Naive B cell (primary cell): ENCODE data around the gene GOLGA8R. TPM values are rescaled to one million over a fixed set of nuclear protein-coding genes. Genes with fewer than 3 reads are reported as not detected.
"Not testable (repeated sequence)": the region's sequence is repeated elsewhere in the genome, so short reads cannot be mapped to it uniquely, and the experiment has no call there.

ENCODE experiments used
- ATAC-seq, 2 donors: fragments of 150-1000 bp; cut with Tn5 transposase; 2 replicates each; pipeline ENCODE4 v1.10.0; 2021; ENCODE audit warnings: low read depth in 2 of 2, mild to moderate bottlenecking in 2 of 2, moderate library complexity in 2 of 2
- DNase-seq: peaks from one replicate; pipeline ENCODE4 v3.0.0; 2022
- H3K27ac Mint-ChIP-seq, 6 donors: one replicate each; pipeline ENCODE4 v1.8.0; 2020 to 2022; ENCODE audit warnings: mild to moderate bottlenecking in 6 of 6, mixed read lengths in 6 of 6, moderate library complexity in 5 of 6, inconsistent platforms in 2 of 6
- H3K27me3 Mint-ChIP-seq, 3 donors: one replicate each; pipeline ENCODE4 v1.8.0; 2021 to 2022; ENCODE audit warnings: mixed read lengths in 3 of 3, mild to moderate bottlenecking in 1 of 3
- H3K36me3 Mint-ChIP-seq, 2 donors: one replicate each; pipeline ENCODE4 v1.8.0; 2020 to 2022; ENCODE audit warnings: mixed read lengths in 2 of 2, inconsistent platforms in 1 of 2, mild to moderate bottlenecking in 1 of 2
- H3K4me1 Mint-ChIP-seq, 3 donors: one replicate each; pipeline ENCODE4 v1.8.0; 2020 to 2022; ENCODE audit warnings: mixed read lengths in 3 of 3, inconsistent platforms in 1 of 3, mild to moderate bottlenecking in 1 of 3, moderate library complexity in 1 of 3
- H3K4me3 Mint-ChIP-seq, 8 donors: one replicate each; pipeline ENCODE4 v1.8.0; 2020 to 2022; ENCODE audit warnings: mild to moderate bottlenecking in 8 of 8, mixed read lengths in 8 of 8, moderate library complexity in 8 of 8, inconsistent platforms in 2 of 8
- H3K9me3 Mint-ChIP-seq, 7 donors: one replicate each; pipeline ENCODE4 v1.8.0; 2020 to 2022; ENCODE audit warnings: mixed read lengths in 7 of 7, mild to moderate bottlenecking in 5 of 7, inconsistent platforms in 2 of 7, moderate library complexity in 1 of 7
- polyA plus RNA-seq, 6 donors: library from polyadenylated mRNA; unstranded; fragments of 300-500 nt; fragmentation: Illumina TruSeq; gene quantifications; one replicate each; pipeline ENCODE4 v1.2.3, GENCODE V29; 2021; ENCODE audit warnings: low read depth in 6 of 6

Gene GOLGA8R, protein sequence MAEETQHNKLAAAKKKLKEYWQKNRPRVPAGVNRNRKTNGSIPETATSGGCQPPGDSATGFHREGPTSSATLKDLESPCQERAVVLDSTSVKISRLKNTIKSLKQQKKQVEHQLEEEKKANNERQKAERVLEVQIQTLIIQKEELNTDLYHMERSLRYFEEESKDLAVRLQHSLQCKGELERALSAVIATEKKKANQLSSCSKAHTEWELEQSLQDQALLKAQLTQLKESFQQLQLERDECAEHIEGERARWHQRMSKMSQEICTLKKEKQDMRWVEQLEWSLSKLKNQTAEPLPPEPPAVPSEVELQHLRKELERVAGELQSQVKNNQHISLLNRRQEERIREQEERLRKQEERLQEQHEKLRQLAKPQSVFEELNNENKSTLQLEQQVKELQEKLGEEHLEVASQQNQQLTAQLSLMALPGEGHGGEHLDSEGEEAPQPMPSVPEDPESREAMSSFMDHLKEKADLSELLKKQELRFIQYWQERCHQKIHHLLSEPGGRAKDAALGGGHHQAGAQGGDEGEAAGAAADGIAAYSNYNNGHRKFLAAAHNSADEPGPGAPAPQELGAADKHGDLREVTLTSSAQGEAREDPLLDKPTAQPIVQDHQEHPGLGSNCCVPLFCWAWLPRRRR
- under 1 TPM in 3 of 6 donors, not detected in 3; 0.08 to 0.37 (median 0.14) TPM for polyA plus RNA-seq

GRCh38 chr15:30414160-30414559 lies at the start of gene GOLGA8R:
Gene GOLGA8R (minus strand): TSS chr15:30414260. CDS start chr15:30414162, 98 bp downstream.
- H3K36me3 Mint-ChIP-seq, DNase-seq, ATAC-seq, H3K9me3 Mint-ChIP-seq, H3K27ac Mint-ChIP-seq, H3K4me1 Mint-ChIP-seq, H3K4me3 Mint-ChIP-seq, H3K27me3 Mint-ChIP-seq: not testable (repeated sequence)

GRCh38 chr15:30463849-30464248 lies 49.8 kb upstream of the GOLGA8R start:
- not testable (repeated sequence) for H3K4me1 Mint-ChIP-seq, H3K27me3 Mint-ChIP-seq, ATAC-seq, H3K4me3 Mint-ChIP-seq, H3K36me3 Mint-ChIP-seq, DNase-seq, H3K27ac Mint-ChIP-seq, H3K9me3 Mint-ChIP-seq

GRCh38 chr15:30462176-30462575 lies 48.1 kb upstream of the GOLGA8R start:
- not testable (repeated sequence) for H3K9me3 Mint-ChIP-seq, H3K27ac Mint-ChIP-seq, H3K4me3 Mint-ChIP-seq, DNase-seq, H3K36me3 Mint-ChIP-seq, H3K27me3 Mint-ChIP-seq, H3K4me1 Mint-ChIP-seq, ATAC-seq

- not testable (repeated sequence) for H3K27ac Mint-ChIP-seq, H3K9me3 Mint-ChIP-seq, H3K36me3 Mint-ChIP-seq, DNase-seq, H3K4me3 Mint-ChIP-seq, H3K4me1 Mint-ChIP-seq, ATAC-seq, H3K27me3 Mint-ChIP-seq
These were observed 38.6 kb upstream of the GOLGA8R start for GRCh38 chr15:30452702-30453101.

- ATAC-seq, H3K27ac Mint-ChIP-seq, H3K9me3 Mint-ChIP-seq, DNase-seq, H3K27me3 Mint-ChIP-seq, H3K36me3 Mint-ChIP-seq, H3K4me1 Mint-ChIP-seq, H3K4me3 Mint-ChIP-seq: not testable (repeated sequence)
These were observed 24.3 kb upstream of the GOLGA8R start for GRCh38 chr15:30438348-30438747.

DNA sequence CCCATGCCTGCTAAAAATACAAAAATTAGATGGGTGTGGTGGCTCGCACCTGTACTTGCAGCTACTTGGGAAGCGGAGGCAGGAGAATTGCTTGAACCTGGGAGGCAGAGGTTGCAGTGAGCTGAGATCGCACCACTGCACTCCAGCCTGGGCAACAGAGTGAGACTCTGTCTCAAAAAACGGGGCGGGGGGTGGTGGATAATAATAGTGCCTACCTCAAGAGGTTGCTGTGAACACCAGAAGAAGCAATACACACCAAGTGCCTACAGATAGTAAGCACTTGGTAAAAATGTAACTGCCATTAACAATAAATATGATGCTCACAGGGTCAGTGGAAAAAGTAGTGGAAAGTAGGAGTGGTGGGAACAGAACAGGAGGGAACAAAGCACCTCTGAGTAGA lies 21.8 kb upstream of the GOLGA8R start:
- DNase-seq, H3K4me1 Mint-ChIP-seq, H3K27me3 Mint-ChIP-seq, ATAC-seq, H3K4me3 Mint-ChIP-seq, H3K9me3 Mint-ChIP-seq, H3K36me3 Mint-ChIP-seq, H3K27ac Mint-ChIP-seq: not testable (repeated sequence)

DNA sequence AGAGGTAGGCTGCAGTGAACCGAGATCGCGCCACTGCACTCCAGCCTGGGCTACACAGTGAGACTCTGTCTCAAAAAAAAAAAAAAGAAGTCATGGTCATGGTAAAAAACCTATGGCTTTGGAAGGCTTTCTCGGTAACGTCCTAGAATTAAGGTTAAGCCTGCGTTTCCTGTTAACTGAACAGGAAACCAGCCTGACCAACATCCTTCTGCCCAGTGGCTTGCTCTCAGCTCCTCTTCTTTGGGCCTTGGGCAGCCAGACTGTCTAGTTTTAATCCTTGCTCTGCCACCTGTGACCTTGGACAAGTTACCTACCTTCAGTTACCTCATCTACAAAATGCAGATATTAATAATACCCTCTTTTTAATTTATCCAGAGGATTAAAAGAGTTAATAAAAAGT lies 6.7 kb upstream of the GOLGA8R start:
- ATAC-seq = not testable (repeated sequence)

DNA sequence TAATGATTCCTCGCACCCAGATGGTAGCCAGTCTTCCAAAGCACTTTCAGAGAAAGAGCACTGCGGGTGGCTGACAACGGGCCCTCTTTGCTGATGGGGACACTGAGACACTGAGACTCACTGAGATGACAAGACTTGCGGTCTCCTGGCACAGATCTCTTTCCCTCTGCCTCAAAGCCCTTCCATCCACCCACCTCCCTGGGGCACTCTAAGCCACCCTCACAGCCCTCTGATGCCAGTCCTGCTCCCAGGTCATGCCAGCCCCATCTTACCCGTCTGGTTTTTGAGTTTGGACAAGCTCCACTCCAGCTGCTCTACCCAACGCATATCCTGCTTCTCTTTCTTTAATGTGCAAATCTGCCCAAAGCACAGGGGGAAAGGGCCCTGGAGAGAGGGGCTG lies 6.4 kb downstream of the GOLGA8R start:
- not testable (repeated sequence) for H3K4me1 Mint-ChIP-seq, DNase-seq, H3K27me3 Mint-ChIP-seq, H3K36me3 Mint-ChIP-seq, ATAC-seq, H3K9me3 Mint-ChIP-seq, H3K4me3 Mint-ChIP-seq
- peak overlapping the region in 1 of 6 donors; percentile 32 for H3K27ac Mint-ChIP-seq

More for the DNA sequence above, 6.7 kb upstream of the GOLGA8R start:
- not testable (repeated sequence) for H3K9me3 Mint-ChIP-seq, H3K27ac Mint-ChIP-seq, H3K4me3 Mint-ChIP-seq, DNase-seq, H3K27me3 Mint-ChIP-seq, H3K36me3 Mint-ChIP-seq, H3K4me1 Mint-ChIP-seq

DNA sequence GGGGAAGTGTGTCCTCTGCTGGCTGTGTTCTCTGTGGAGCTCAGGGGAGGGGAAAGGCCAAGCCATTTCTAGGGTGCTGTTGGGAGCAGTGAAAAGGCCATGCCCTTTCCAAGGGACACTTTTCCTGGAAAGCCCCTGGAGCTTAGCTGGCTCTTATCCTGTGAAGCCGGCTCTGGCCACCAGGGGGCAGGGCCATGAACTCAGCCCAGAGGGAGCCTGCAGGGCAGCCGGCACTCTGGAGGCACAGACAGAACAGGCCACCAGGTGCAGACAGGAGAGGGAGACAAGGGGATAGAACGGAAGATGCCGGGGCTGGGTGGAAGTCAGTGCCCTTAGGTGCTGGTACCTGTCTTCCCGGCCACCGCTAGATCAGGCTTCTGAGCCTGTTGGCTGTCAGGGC lies 15.1 kb downstream of the GOLGA8R start:
- H3K9me3 Mint-ChIP-seq, H3K36me3 Mint-ChIP-seq, H3K4me3 Mint-ChIP-seq, H3K4me1 Mint-ChIP-seq, H3K27me3 Mint-ChIP-seq, H3K27ac Mint-ChIP-seq: not testable (repeated sequence)
- DNase-seq (peak; percentile 39), ATAC-seq (peak; percentile 53 to 67)

DNA sequence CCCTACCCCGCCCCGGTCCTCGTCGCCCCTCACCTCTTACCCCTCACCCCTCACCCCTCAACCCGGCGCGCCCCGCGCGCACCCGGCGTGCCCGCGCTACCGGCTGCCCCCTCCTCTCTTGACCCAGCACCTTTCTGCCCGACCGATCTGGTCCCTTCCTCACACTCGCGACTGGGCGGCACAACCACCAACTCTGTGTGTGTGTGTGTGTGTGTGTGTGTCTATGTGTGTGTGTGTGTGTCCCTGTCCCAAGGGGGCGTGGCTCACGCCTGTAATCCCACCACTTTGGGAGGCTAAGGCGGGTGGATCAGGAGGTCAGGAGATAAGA lies 20.4 kb downstream of the GOLGA8R start:
- not testable (repeated sequence) for H3K27ac Mint-ChIP-seq, H3K27me3 Mint-ChIP-seq, H3K4me1 Mint-ChIP-seq, H3K36me3 Mint-ChIP-seq, DNase-seq, H3K9me3 Mint-ChIP-seq
- peak; percentile 30 to 35 for ATAC-seq
- peak overlapping the region in 1 of 8 donors; percentile 30 for H3K4me3 Mint-ChIP-seq

GRCh38 chr15:30392766-30393663 lies 21.0 kb downstream of the GOLGA8R start, which contains the start of gene CHRFAM7A:
Gene CHRFAM7A (minus strand): TSS chr15:30393540. CDS start chr15:30383351, 10,189 bp downstream.
- peak within 1 kb of the TSS in 1 of 8 donors; percentile 30 for H3K4me3 Mint-ChIP-seq

DNA sequence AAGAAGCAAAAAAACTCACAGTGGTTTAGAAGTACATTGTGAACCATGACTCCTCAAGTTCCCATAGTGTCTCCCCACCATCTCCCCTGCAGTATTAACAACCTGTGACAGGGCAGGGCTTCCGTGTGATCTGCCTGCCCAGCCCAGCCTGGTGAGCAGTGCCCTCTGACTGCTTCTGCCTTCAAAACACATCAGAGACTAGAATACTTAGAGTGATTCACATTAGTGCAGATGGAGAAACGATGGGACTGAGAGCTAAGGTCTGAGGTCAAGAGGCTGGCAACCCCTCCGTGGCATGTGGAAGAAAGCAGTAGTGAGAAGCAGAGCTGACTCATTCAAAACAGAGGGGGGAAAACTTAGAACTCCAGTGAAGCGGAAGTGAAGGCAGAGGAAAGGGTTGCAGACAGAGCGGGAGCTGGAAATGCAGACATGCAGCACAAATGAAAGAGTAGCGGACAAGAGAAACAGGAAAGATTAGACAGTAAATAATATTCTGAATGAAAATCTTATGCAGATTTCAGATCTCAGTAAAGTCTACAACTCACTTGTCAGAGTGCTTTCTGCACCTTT lies 27.7 kb downstream of the GOLGA8R start:
- not testable (repeated sequence) for H3K9me3 Mint-ChIP-seq, H3K27ac Mint-ChIP-seq, H3K4me3 Mint-ChIP-seq, ATAC-seq, H3K27me3 Mint-ChIP-seq, H3K36me3 Mint-ChIP-seq, DNase-seq, H3K4me1 Mint-ChIP-seq

More at GRCh38 chr15:30392766-30393663, 21.0 kb downstream of the GOLGA8R start, which contains the start of gene CHRFAM7A:
- peak; percentile 66 to 74 for ATAC-seq
- not testable (repeated sequence) for H3K4me1 Mint-ChIP-seq, H3K27me3 Mint-ChIP-seq, H3K27ac Mint-ChIP-seq, H3K9me3 Mint-ChIP-seq, H3K36me3 Mint-ChIP-seq, DNase-seq

DNA sequence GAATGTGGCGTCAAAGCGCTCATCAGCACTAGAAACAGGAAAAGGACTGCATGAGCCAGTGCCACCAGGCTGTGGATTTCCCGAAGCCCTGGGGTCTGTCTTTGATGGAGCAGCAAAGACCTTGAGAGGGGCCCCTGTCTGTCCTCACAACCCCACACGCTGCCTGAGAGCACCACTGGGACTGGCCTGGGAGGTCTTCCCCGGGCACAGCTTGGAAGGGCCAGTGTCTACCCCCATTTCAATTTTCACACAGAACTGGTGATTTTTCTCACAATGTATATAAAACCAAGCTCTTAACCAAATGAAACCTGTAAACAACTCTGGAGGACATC lies 37.0 kb downstream of the GOLGA8R start:
- not testable (repeated sequence) for DNase-seq

More for the DNA sequence above, 37.0 kb downstream of the GOLGA8R start:
- H3K27ac Mint-ChIP-seq, H3K27me3 Mint-ChIP-seq, ATAC-seq, H3K36me3 Mint-ChIP-seq, H3K4me1 Mint-ChIP-seq, H3K4me3 Mint-ChIP-seq, H3K9me3 Mint-ChIP-seq: not testable (repeated sequence)
